Dendritic cell treated with granulocyte-macrophage colony-stimulating factor and Interleukin-4, amounts not matched to agents 40 ng/mL and 50 ng/mL, for 4 days (primary cell): Measurements from ENCODE around the gene RASA3.
"Not testable (repeated sequence)": the region's sequence is repeated elsewhere in the genome, so short reads cannot be mapped to it uniquely, and the experiment has no call there.

ENCODE experiments used
- H3K27ac Mint-ChIP-seq: one replicate; pipeline ENCODE4 v1.8.0; 2022; ENCODE audit warnings: mild to moderate bottlenecking, mixed read lengths
- H3K27me3 Mint-ChIP-seq: one replicate; pipeline ENCODE4 v1.8.0; 2022; ENCODE audit warnings: mild to moderate bottlenecking, mixed read lengths
- H3K36me3 Mint-ChIP-seq: one replicate; pipeline ENCODE4 v1.8.0; 2022; ENCODE audit warnings: low read depth, mixed read lengths
- H3K4me1 Mint-ChIP-seq: one replicate; pipeline ENCODE4 v1.8.0; 2022; ENCODE audit warnings: low read depth, mixed read lengths
- H3K4me3 Mint-ChIP-seq: one replicate; pipeline ENCODE4 v1.8.0; 2022; ENCODE audit warnings: mild to moderate bottlenecking, moderate library complexity, mixed read lengths
- H3K9me3 Mint-ChIP-seq: one replicate; pipeline ENCODE4 v1.8.0; 2022; ENCODE audit warnings: mixed read lengths
- intact Hi-C: fragments of 100-400 bp; cut with micrococcal nuclease; formaldehyde crosslinking; loops from one replicate; pipeline ENCODE4 v1.15.0; 2022

RASA3 gene

GRCh38 chr13:113997845-113998751 is 134.3 kb downstream of the RASA3 start:
- no peaks in the 10 kb centered on the region for H3K27me3 Mint-ChIP-seq

GRCh38 chr13:113996912-113997745 is 135.3 kb downstream of the RASA3 start:
- intact Hi-C loops = no loop called here
- Mint-ChIP-seq H3K4me3 (no peak overlapping the region), H3K27ac (no peak overlapping the region), H3K9me3 (no peaks in the 10 kb centered on the region), H3K36me3 (peaks cover 90% of the 10 kb centered on the region), H3K27me3 (no peaks in the 10 kb centered on the region), H3K4me1 (no peaks in the 10 kb centered on the region)

More at GRCh38 chr13:113997845-113998751, 134.3 kb downstream of the RASA3 start:
- no peaks in the 10 kb centered on the region for H3K4me1 Mint-ChIP-seq
- intact Hi-C loops = no loop called here
- no peaks in the 10 kb centered on the region for H3K9me3 Mint-ChIP-seq
- peaks cover 90% of the 10 kb centered on the region for H3K36me3 Mint-ChIP-seq
- H3K4me3 Mint-ChIP-seq = no peak overlapping the region
- no peak overlapping the region for H3K27ac Mint-ChIP-seq

- Mint-ChIP-seq H3K9me3 (no peaks in the 10 kb centered on the region), H3K27me3 (no peaks in the 10 kb centered on the region), H3K4me1 (no peaks in the 10 kb centered on the region), H3K36me3 (peaks cover 90% of the 10 kb centered on the region), H3K27ac (no peak overlapping the region), H3K4me3 (no peak overlapping the region)
- intact Hi-C loops = no loop called here
Measured at GRCh38 chr13:113996081-113996911, 136.1 kb downstream of the RASA3 start.

- no peak overlapping the region for H3K4me3 Mint-ChIP-seq
- H3K27ac Mint-ChIP-seq = no peak overlapping the region
- peaks cover 5% of the 10 kb centered on the region for H3K4me1 Mint-ChIP-seq
- H3K9me3 Mint-ChIP-seq = peaks cover 4% of the 10 kb centered on the region
- intact Hi-C loops = no loop called here
- no peaks in the 10 kb centered on the region for H3K27me3 Mint-ChIP-seq
- H3K36me3 Mint-ChIP-seq = peaks cover 90% of the 10 kb centered on the region
Measured at GRCh38 chr13:113995051-113995601, 137.3 kb downstream of the RASA3 start.

- Mint-ChIP-seq H3K4me1 (peaks cover 10% of the 10 kb centered on the region), H3K9me3 (peaks cover 20% of the 10 kb centered on the region), H3K27ac (no peak overlapping the region), H3K4me3 (no peak overlapping the region), H3K27me3 (no peaks in the 10 kb centered on the region), H3K36me3 (peaks cover 83% of the 10 kb centered on the region)
- intact Hi-C loops = no loop called here
Measured at GRCh38 chr13:113992276-113993005, 140.0 kb downstream of the RASA3 start.

GRCh38 chr13:113991676-113992179 is 140.7 kb downstream of the RASA3 start:
- H3K27ac Mint-ChIP-seq = no peak overlapping the region
- H3K4me3 Mint-ChIP-seq = no peak overlapping the region
- peaks cover 10% of the 10 kb centered on the region for H3K4me1 Mint-ChIP-seq
- intact Hi-C loops = no loop called here
- H3K27me3 Mint-ChIP-seq = no peaks in the 10 kb centered on the region
- H3K36me3 Mint-ChIP-seq = peaks cover 76% of the 10 kb centered on the region
- peaks cover 20% of the 10 kb centered on the region for H3K9me3 Mint-ChIP-seq

- H3K27me3 Mint-ChIP-seq = no peaks in the 10 kb centered on the region
Measured at GRCh38 chr13:113991191-113991669, 141.2 kb downstream of the RASA3 start.

GRCh38 chr13:113990321-113990837 is 142.0 kb downstream of the RASA3 start:
- H3K4me1 Mint-ChIP-seq = peaks cover 10% of the 10 kb centered on the region
- H3K4me3 Mint-ChIP-seq = no peak overlapping the region
- H3K27me3 Mint-ChIP-seq = no peaks in the 10 kb centered on the region
- peaks cover 66% of the 10 kb centered on the region for H3K36me3 Mint-ChIP-seq
- intact Hi-C loops = no loop called here
- peaks cover 20% of the 10 kb centered on the region for H3K9me3 Mint-ChIP-seq
- no peak overlapping the region for H3K27ac Mint-ChIP-seq

More at GRCh38 chr13:113991191-113991669, 141.2 kb downstream of the RASA3 start:
- peaks cover 10% of the 10 kb centered on the region for H3K4me1 Mint-ChIP-seq
- H3K4me3 Mint-ChIP-seq = no peak overlapping the region
- no peak overlapping the region for H3K27ac Mint-ChIP-seq
- peaks cover 71% of the 10 kb centered on the region for H3K36me3 Mint-ChIP-seq
- intact Hi-C loops = no loop called here
- peaks cover 20% of the 10 kb centered on the region for H3K9me3 Mint-ChIP-seq

GRCh38 chr13:113989585-113990300 is 142.7 kb downstream of the RASA3 start:
- intact Hi-C loops = no loop called here
- Mint-ChIP-seq H3K4me1 (peaks cover 10% of the 10 kb centered on the region), H3K27me3 (no peaks in the 10 kb centered on the region), H3K9me3 (peaks cover 20% of the 10 kb centered on the region), H3K36me3 (peaks cover 60% of the 10 kb centered on the region), H3K4me3 (no peak overlapping the region), H3K27ac (no peak overlapping the region)

- H3K27ac Mint-ChIP-seq, H3K27me3 Mint-ChIP-seq, intact Hi-C loops, H3K4me3 Mint-ChIP-seq, H3K4me1 Mint-ChIP-seq: not testable (repeated sequence)
- H3K9me3 Mint-ChIP-seq = peaks cover 20% of the 10 kb centered on the region
- H3K36me3 Mint-ChIP-seq = peaks cover 52% of the 10 kb centered on the region
Measured at GRCh38 chr13:113988859-113989258, 143.6 kb downstream of the RASA3 start.

GRCh38 chr13:113982296-113982661 is 150.1 kb downstream of the RASA3 start:
- Mint-ChIP-seq H3K36me3 (peaks cover 57% of the 10 kb centered on the region), H3K4me1 (peaks cover 1% of the 10 kb centered on the region), H3K27ac (no peak overlapping the region), H3K4me3 (no peak overlapping the region), H3K27me3 (no peaks in the 10 kb centered on the region), H3K9me3 (no peaks in the 10 kb centered on the region)
- intact Hi-C loops = no loop called here
